HUES48 (cell line): Measurements from ENCODE around the gene U2AF1L4.

Experiments
- H3K27ac ChIP-seq: one replicate; pipeline ENCODE4 v1.7.0; 2013; ENCODE audit warnings: low read depth, low read length, inconsistent platforms
- H3K27me3 ChIP-seq: 2 replicates; pipeline ENCODE4 v1.6.1; 2013; ENCODE audit warnings: mild to moderate bottlenecking, low read length; ENCODE audit not compliant: control insufficient read depth, insufficient read depth
- H3K36me3 ChIP-seq: 2 replicates; pipeline ENCODE4 v1.6.1; 2013; ENCODE audit warnings: low read length; ENCODE audit not compliant: control insufficient read depth, insufficient read depth
- H3K4me1 ChIP-seq: 2 replicates; pipeline ENCODE4 v1.6.1; 2013; ENCODE audit warnings: mild to moderate bottlenecking, low read length; ENCODE audit not compliant: control insufficient read depth, insufficient read depth
- H3K4me3 ChIP-seq: 2 replicates; pipeline ENCODE4 v1.5.1; 2013; ENCODE audit warnings: mild to moderate bottlenecking, low read depth, low read length
- H3K9ac ChIP-seq: 2 replicates; pipeline ENCODE4 v1.6.1; 2013; ENCODE audit warnings: mild to moderate bottlenecking, low read depth, low read length, moderate library complexity
- H3K9me3 ChIP-seq: 2 replicates; pipeline ENCODE4 v1.6.1; 2013; ENCODE audit warnings: low read length; ENCODE audit not compliant: control insufficient read depth, insufficient read depth

Gene U2AF1L4, protein sequence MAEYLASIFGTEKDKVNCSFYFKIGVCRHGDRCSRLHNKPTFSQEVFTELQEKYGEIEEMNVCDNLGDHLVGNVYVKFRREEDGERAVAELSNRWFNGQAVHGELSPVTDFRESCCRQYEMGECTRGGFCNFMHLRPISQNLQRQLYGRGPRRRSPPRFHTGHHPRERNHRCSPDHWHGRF

DNA sequence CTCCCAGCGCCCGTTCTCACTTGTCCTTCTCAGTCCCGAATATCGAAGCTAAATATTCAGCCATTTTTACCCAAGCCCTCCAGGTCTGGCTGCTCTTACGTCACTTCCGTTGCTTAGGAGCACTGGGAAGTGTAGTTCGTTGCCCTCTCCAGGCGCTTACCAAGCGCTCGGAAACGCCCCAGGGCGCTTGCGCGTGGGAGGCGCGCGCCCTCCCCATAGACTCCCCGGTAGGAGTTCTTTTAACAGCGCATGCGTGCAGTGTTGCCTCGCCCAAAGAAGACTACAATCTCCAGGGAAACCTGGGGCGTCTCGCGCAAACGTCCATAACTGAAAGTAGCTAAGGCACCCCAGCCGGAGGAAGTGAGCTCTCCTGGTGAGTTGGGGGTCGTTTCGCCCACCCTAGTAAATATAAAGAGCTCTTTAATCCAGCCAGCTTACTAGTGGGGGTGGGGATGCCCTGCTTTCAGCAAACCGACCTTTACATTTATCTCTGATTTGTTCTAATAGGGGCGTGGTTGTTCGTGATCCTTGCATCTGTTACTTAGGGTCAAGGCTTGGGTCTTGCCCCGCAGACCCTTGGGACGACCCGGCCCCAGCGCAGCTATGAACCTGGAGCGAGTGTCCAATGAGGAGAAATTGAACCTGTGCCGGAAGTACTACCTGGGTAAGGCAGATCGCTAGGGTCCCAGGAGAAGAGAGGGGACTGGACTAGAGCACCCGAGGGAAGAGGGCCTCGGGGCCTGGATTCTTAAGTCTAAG is at the start of gene U2AF1L4, which contains the start of gene PSENEN:
Gene U2AF1L4, minus strand, starts transcription at position 91 of the 759 bp plus-strand sequence. Its CDS starts 27 bp downstream, at position 64.
Gene PSENEN, plus strand, starts transcription at position 324 of the 759 bp plus-strand sequence. Its CDS starts 280 bp downstream, at position 604.
- peak within 1 kb of the TSS; percentile 75 for H3K9ac ChIP-seq
- H3K36me3 ChIP-seq: no peaks in the 10 kb centered on the region; the same call in 1 of the 2 replicates
- H3K4me3 ChIP-seq: peak within 1 kb of the TSS; percentile 75
- H3K27ac ChIP-seq: peak within 1 kb of the TSS; percentile 99
- no peaks in the 10 kb centered on the region for H3K27me3 ChIP-seq
- no peaks in the 10 kb centered on the region for H3K4me1 ChIP-seq
- H3K9me3 ChIP-seq: no peaks in the 10 kb centered on the region

DNA sequence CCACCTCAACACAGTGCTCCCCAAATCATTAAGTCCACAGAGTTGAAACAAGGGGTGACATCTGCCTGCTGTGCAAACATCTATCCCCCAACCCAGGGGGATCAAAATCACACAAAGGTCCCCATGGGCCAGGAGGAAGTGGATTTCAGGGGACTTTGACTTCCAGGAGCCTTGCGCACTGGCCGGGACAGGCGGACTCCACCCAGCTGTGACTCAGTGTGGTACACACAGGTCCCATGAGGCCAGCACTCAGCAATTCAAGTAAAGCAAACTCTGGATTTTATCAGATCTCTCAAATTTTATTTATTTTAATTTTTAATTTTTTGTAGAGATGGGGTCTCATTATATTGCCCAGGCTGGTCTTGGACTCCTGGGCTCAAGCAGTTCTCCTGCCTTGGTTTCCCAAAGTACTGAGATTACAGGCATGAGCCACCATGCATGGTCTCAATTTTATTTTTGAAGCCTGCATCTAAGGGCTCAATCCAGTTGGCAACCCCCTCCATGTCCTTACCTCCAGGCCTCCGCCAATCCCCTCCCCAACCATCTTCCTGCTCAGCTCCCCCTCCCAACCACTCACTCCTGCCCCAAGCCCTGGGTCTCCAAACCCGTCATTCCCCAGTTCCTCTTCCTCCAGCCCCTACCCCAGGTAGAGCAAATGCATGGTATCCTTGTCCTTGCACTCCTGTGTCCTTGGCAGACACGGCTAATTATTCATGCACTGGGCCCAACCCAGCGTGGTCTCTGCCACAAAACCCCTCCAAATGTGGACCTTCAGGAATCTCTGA is 48.4 kb upstream of the U2AF1L4 start:
- H3K4me3 ChIP-seq: no peak overlapping the region
- peaks cover 5% of the 10 kb centered on the region; the same call in 1 of the 2 replicates for H3K4me1 ChIP-seq
- no peaks in the 10 kb centered on the region for H3K36me3 ChIP-seq
- peaks cover 27% of the 10 kb centered on the region for H3K27me3 ChIP-seq
- H3K27ac ChIP-seq: no peak overlapping the region
- no peak overlapping the region for H3K9ac ChIP-seq
- no peaks in the 10 kb centered on the region for H3K9me3 ChIP-seq

DNA sequence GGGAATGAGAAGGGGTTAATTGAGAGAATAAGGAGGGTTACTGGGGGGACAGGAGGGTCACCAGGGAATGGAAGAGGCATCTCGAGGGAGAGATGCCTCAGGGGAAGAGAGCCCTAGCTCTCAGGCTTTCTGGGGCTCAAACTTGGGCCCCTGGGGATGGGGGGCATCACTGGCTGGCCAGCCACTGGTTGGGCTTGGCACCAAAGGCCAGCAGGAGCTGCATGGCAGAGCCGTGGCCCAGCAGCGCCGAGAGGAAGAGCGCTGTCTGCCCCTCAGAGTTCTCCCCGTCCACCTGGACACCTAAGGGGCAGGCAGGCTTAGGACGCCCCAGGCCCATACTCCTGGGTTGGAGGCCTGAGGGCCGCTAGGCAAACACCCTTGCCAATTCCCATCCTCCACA is 47.7 kb upstream of the U2AF1L4 start:
- no peak overlapping the region for H3K9ac ChIP-seq
- no peaks in the 10 kb centered on the region for H3K36me3 ChIP-seq
- no peak overlapping the region for H3K4me3 ChIP-seq
- H3K4me1 ChIP-seq: peaks cover 3% of the 10 kb centered on the region; the same call in 1 of the 2 replicates
- H3K27ac ChIP-seq: no peak overlapping the region
- peaks cover 22% of the 10 kb centered on the region for H3K27me3 ChIP-seq
- H3K9me3 ChIP-seq: no peaks in the 10 kb centered on the region

DNA sequence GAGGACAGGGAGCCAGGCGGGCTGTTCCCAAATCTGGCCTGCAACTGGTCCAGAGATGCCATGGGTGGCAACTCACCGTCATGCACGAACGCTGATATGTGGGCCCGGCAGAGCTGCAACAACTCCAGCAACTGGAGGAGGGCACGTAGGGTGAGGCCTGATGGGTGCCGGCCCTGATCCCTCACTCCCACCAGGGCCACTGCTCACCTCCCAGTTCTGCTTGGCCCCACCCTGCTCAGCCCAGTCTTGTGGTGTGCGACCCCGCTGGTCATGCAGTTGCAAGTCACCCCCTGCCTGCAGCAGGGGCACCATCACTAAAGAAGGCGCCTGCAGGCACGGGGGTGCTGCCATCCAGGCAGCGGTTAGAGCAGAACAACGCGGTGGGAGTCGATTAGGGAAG is 47.1 kb upstream of the U2AF1L4 start:
- H3K36me3 ChIP-seq: no peaks in the 10 kb centered on the region
- H3K4me3 ChIP-seq: no peak overlapping the region
- H3K4me1 ChIP-seq: no peaks in the 10 kb centered on the region; the same call in 1 of the 2 replicates
- H3K27ac ChIP-seq: no peak overlapping the region
- H3K9ac ChIP-seq: no peak overlapping the region
- H3K9me3 ChIP-seq: no peaks in the 10 kb centered on the region
- H3K27me3 ChIP-seq: peaks cover 18% of the 10 kb centered on the region

DNA sequence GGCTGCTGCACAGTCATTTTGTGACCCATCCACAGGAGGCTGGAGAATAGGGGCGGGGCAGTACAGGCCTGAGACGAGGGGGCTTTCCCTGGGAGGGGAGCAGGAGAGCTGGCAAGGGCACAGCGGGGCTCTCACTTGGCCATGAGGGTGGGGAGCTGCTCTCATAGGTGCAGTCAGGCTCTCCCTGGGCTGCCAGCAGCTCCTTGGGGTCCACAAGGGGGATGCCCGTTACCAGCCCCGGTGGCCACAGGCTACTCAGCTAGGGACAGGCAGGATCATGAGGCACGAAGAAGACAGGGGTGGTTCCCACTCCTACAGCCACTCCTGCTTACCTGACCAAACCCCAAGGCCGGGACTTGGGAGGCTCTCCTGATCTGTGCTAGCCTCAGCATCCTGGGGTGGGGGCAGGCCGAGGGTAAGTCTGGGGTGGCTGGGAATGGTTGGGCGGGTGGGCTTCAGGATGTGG is 46.6 kb upstream of the U2AF1L4 start:
- H3K27ac ChIP-seq: no peak overlapping the region
- no peaks in the 10 kb centered on the region; the same call in 1 of the 2 replicates for H3K4me1 ChIP-seq
- no peak overlapping the region for H3K4me3 ChIP-seq
- no peak overlapping the region for H3K9ac ChIP-seq
- peaks cover 14% of the 10 kb centered on the region for H3K27me3 ChIP-seq
- H3K9me3 ChIP-seq: no peaks in the 10 kb centered on the region
- H3K36me3 ChIP-seq: no peaks in the 10 kb centered on the region

DNA sequence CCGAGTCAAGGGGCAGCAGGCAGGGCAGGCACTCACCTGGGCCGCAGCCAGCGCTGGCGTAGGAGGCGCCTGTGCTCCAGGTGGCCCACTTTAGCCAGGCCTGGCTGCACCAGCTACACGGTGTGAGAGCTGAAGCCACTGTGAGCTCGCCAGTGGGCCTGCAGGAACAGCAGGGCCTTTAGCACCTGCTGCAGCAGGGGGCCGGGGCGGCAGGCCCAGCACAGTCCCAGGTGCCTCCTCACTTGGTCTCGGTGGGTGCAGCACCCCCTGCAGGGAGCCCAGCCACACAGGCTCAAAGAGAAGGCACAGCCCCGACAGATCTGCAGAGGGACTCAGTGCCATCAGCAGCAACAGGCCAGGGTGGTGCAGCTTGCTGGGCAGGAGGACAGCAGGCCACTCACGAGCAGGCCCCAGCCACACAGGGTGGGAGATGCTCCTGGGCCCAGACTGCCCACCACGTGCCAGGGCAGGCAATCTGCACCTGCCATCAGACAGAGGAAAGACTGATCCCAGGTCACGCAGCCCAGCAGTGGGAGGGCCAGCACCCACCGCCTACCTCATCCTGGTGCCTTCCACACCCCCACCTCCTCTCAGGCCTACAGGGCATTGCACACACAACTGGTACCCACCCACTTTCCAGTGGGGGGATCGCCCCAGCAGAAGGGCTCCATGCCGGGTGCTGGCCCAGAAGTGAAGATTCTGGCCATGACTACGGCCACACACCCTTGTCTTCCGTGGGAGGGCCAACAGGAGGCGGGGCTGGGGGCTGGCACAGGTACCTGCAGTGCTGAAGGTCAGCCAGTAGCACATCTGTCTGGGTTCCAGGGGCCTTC is 46.0 kb upstream of the U2AF1L4 start:
- Histone ChIP-seq H3K9ac (no peak overlapping the region), H3K9me3 (no peaks in the 10 kb centered on the region), H3K27ac (no peak overlapping the region), H3K4me3 (no peak overlapping the region), H3K4me1 (no peaks in the 10 kb centered on the region), H3K27me3 (peaks cover 7% of the 10 kb centered on the region), H3K36me3 (no peaks in the 10 kb centered on the region)

DNA sequence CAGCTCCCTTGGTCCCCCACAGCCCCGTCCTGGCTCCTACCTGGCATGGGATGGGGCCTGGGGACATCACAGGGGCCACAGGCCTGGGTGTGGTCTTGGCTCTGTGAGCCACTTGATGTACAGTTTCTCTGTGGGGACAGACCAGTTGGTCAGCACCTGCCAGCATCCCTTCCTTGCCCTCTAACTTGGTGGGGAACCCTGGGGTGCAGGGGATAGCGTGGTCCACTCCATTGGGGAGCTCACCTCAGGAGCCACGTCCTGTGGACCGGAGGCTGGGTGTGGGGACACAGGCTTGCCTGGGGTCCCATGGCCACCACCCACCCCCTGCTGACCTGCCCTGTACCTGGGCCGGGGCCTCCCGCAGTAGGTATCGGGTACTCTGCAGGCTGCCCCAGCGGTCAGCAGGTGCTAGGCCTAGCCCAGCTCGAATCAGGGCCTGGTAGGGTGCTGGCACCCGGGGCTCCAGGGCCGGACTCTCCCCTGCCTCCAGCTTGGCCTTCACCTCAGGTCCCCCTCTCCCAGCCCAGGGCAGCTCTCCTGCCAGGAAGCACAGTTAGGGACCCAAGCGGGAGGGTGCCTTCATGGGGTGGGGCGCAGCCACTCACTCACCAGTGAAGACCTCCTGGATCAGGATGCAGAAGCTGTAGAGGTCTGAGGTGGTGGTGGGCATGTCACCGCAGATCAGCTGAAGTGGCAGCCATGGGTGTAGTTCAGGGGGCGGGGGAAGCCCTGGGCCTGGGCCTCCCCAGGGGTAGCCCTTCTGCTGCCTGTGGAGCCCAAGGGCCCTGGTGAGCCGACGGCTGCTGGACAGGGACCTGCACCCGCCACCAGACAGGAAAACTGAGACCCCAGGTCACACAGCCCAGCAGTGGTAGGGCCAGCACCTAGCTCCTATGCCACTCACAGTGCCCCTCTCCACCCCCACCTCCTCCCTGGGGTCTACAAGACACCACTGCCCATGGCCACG is 45.0 kb upstream of the U2AF1L4 start:
- Histone ChIP-seq H3K27me3 (no peaks in the 10 kb centered on the region), H3K36me3 (no peaks in the 10 kb centered on the region), H3K4me1 (peaks cover 5% of the 10 kb centered on the region; the same call in 1 of the 2 replicates), H3K9me3 (no peaks in the 10 kb centered on the region), H3K4me3 (no peak overlapping the region), H3K9ac (no peak overlapping the region), H3K27ac (no peak overlapping the region)

DNA sequence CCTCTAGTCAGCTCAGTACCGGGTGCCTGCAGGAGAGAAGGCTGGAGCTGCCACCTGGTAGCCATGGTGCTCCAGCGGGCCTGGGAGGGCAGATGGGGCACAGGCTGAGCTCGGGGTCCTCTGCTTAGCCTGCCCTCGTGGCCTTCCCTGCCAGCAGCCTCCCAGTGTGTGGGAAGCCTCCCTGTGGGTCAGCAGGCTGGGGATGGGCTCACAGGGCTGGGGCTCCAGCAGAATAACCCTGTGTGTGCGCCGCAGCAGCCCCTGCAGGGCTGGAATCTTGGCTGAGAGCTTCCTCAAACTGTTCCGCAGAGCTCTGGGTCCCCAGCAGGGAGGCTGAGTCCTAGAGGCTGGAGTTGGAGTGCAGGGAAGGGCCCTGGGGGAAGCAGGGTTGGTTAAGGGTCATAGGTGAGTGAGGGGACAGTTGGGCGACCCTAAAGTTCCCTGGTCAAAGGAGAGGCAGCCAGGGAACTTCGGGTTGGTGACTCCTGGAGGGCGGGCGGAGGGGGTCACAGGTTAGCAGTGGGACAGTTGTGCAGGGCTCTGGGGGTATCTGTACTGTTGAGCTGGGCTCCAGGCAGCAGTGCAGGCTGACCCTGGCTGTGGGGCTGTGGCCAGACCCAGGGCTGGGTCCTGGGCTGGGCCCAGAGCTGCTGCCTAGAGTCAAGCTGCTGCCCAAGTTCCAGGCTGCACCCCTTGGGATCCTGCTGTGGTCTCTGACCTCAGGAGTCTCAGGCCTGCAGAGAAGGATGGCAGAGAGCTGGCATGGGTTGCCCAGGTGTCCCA is 44.2 kb upstream of the U2AF1L4 start:
- peaks cover 5% of the 10 kb centered on the region; the same call in 1 of the 2 replicates for H3K4me1 ChIP-seq
- no peaks in the 10 kb centered on the region for H3K36me3 ChIP-seq
- H3K27me3 ChIP-seq: no peaks in the 10 kb centered on the region
- H3K27ac ChIP-seq: no peak overlapping the region
- no peak overlapping the region for H3K9ac ChIP-seq
- H3K4me3 ChIP-seq: no peak overlapping the region
- no peaks in the 10 kb centered on the region for H3K9me3 ChIP-seq
